ENCODE results near the gene WIPF2. TPM values are rescaled to one million over a fixed set of nuclear protein-coding genes. Genes with fewer than 3 reads are reported as not detected.

WIPF2 gene
- total and polyA plus RNA-seq, 2 experiments from 2014 or later = 10.3 to 23.8 TPM

DNA sequence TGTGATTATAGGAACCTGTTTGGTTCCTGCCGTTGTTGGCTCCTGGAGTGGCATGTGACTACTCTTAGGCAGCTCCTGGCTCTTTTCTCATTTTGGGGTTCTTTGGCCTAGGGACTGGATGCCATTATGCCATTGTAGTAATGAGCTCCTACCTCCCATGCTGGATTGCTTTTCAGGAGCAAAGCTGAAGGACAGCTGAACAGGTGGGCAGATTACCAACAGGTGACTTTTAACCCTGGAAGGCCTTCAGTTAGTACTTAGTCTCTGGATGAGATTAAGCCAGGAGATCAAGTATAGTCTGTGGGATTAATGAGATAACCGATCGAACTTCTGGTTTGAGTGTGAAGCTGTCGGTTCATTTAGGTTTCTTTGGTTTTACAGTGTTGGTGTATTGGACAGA, 25.2 kb downstream of the WIPF2 start:
- H3K79me2 ChIP-seq = peaks cover 98% of the 10 kb centered on the region
- no peaks in the 10 kb centered on the region for H3K9me3 ChIP-seq (ENCODE audit: low read depth)
- DNase-seq (ENCODE audit: low spot score) = no peak
- H2AFZ ChIP-seq = no peak overlapping the region
- 79% methylated on average over 4 of the region's 4 CpGs for WGBS (ENCODE audit: low lambda C conversion rate, missing lambda C conversion rate)
- no peaks in the 10 kb centered on the region for H3K4me1 ChIP-seq (ENCODE audit: insufficient read depth)
- peaks cover 53% of the 10 kb centered on the region for H4K20me1 ChIP-seq (ENCODE audit: insufficient read depth, poor library complexity, severe bottlenecking)
- no peak overlapping the region for H3K27ac ChIP-seq
- H3K4me3 ChIP-seq = no peak overlapping the region
- no peaks in the 10 kb centered on the region for H3K36me3 ChIP-seq (replicated peaks; ENCODE audit: insufficient read depth, low read depth)
- TF ChIP-seq EZH2 (IDR thresholded peaks at IDR 0.05; ENCODE audit: borderline replicate concordance) (no peak), EZH2phosphoT487 (IDR thresholded peaks at IDR 0.05; ENCODE audit: low read depth, severe bottlenecking, unreplicated experiment) (no peak)
- TF ChIP-seq, protein P1, sequence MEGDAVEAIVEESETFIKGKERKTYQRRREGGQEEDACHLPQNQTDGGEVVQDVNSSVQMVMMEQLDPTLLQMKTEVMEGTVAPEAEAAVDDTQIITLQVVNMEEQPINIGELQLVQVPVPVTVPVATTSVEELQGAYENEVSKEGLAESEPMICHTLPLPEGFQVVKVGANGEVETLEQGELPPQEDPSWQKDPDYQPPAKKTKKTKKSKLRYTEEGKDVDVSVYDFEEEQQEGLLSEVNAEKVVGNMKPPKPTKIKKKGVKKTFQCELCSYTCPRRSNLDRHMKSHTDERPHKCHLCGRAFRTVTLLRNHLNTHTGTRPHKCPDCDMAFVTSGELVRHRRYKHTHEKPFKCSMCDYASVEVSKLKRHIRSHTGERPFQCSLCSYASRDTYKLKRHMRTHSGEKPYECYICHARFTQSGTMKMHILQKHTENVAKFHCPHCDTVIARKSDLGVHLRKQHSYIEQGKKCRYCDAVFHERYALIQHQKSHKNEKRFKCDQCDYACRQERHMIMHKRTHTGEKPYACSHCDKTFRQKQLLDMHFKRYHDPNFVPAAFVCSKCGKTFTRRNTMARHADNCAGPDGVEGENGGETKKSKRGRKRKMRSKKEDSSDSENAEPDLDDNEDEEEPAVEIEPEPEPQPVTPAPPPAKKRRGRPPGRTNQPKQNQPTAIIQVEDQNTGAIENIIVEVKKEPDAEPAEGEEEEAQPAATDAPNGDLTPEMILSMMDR (IDR thresholded peaks at IDR 0.05; ENCODE audit: poor library complexity) = no peak
- no peak overlapping the region for H3K4me2 ChIP-seq
- no peaks in the 10 kb centered on the region for H3K27me3 ChIP-seq
- H3K9me2 ChIP-seq (replicated peaks; ENCODE audit: insufficient read depth) = no peaks in the 10 kb centered on the region

DNA sequence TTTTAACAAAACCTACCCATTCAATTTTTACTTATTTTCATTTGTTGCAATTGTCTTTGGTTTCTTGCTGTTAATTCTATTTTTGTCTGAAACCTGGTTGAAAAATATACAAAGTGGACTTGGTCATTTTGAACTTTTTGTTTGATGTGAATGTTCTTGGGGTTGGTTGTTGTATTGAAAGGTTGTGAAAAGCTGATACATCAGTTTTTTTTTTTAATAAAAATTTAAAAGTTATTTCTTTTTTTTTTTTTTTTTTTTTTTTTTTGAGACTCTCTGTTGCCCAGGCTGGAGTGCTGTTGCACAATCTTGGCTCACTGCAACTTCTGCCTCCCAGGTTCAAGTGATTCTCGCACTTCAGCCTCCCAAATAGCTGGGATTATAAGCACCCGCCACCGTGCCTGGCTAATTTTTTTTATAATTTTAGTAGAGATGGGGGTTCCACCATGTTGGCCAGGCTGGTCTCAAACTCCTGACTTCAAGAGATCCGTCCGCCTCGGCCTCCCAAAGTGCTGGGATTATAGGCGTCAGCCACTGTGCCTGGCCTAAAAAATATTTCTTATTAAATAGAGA, 28.9 kb downstream of the WIPF2 start:
- 81% methylated on average over 7 of the region's 7 CpGs for WGBS (ENCODE audit: low lambda C conversion rate, missing lambda C conversion rate)
- Histone ChIP-seq H3K9me3 (ENCODE audit: low read depth) (no peaks in the 10 kb centered on the region), H3K4me2 (no peak overlapping the region), H3K36me3 (replicated peaks; ENCODE audit: insufficient read depth, low read depth) (no peaks in the 10 kb centered on the region), H3K27ac (no peak overlapping the region), H3K9me2 (replicated peaks; ENCODE audit: insufficient read depth) (no peaks in the 10 kb centered on the region), H4K20me1 (ENCODE audit: insufficient read depth, poor library complexity, severe bottlenecking) (peaks cover 32% of the 10 kb centered on the region), H3K4me1 (ENCODE audit: insufficient read depth) (peaks cover 4% of the 10 kb centered on the region), H3K79me2 (peaks cover 87% of the 10 kb centered on the region), H3K27me3 (no peaks in the 10 kb centered on the region), H3K4me3 (no peak overlapping the region), H2AFZ (no peak overlapping the region)
- TF ChIP-seq EZH2 (IDR thresholded peaks at IDR 0.05; ENCODE audit: borderline replicate concordance) = no peak
- no peak for TF ChIP-seq EZH2phosphoT487 (IDR thresholded peaks at IDR 0.05; ENCODE audit: low read depth, severe bottlenecking, unreplicated experiment)
- TF ChIP-seq, protein P1 (IDR thresholded peaks at IDR 0.05; ENCODE audit: poor library complexity) = no peak
- DNase-seq (ENCODE audit: low spot score) = no peak

- Histone ChIP-seq H2AFZ (no peak overlapping the region), H3K79me2 (peaks cover 87% of the 10 kb centered on the region), H3K4me1 (ENCODE audit: insufficient read depth) (peaks cover 4% of the 10 kb centered on the region), H4K20me1 (ENCODE audit: insufficient read depth, poor library complexity, severe bottlenecking) (peaks cover 34% of the 10 kb centered on the region), H3K4me3 (no peak overlapping the region), H3K36me3 (replicated peaks; ENCODE audit: insufficient read depth, low read depth) (no peaks in the 10 kb centered on the region), H3K9me3 (ENCODE audit: low read depth) (no peaks in the 10 kb centered on the region), H3K4me2 (no peak overlapping the region), H3K27ac (no peak overlapping the region), H3K9me2 (replicated peaks; ENCODE audit: insufficient read depth) (no peaks in the 10 kb centered on the region), H3K27me3 (no peaks in the 10 kb centered on the region)
- DNase-seq (ENCODE audit: low spot score) = no peak
- no peak for TF ChIP-seq EZH2phosphoT487 (IDR thresholded peaks at IDR 0.05; ENCODE audit: low read depth, severe bottlenecking, unreplicated experiment)
- TF ChIP-seq, protein P1 (IDR thresholded peaks at IDR 0.05; ENCODE audit: poor library complexity) = no peak
- WGBS (ENCODE audit: low lambda C conversion rate, missing lambda C conversion rate) = 85% methylated on average over 1 of the region's 1 CpG
These were observed 29.4 kb downstream of the WIPF2 start for GRCh38 chr17:40248507-40248906.

- Histone ChIP-seq H3K27ac (peak overlapping the region; percentile 65), H3K79me2 (peaks cover 85% of the 10 kb centered on the region), H3K4me3 (no peak overlapping the region), H3K9me3 (ENCODE audit: low read depth) (no peaks in the 10 kb centered on the region), H3K4me1 (ENCODE audit: insufficient read depth) (peaks cover 4% of the 10 kb centered on the region), H3K9me2 (replicated peaks; ENCODE audit: insufficient read depth) (no peaks in the 10 kb centered on the region), H3K36me3 (replicated peaks; ENCODE audit: insufficient read depth, low read depth) (peaks cover 2% of the 10 kb centered on the region), H4K20me1 (ENCODE audit: insufficient read depth, poor library complexity, severe bottlenecking) (peaks cover 28% of the 10 kb centered on the region), H3K4me2 (no peak overlapping the region), H3K27me3 (no peaks in the 10 kb centered on the region), H2AFZ (no peak overlapping the region)
- DNase-seq (ENCODE audit: low spot score) = peak; percentile 78
- TF ChIP-seq EZH2 (IDR thresholded peaks at IDR 0.05; ENCODE audit: borderline replicate concordance) = no peak
- TF ChIP-seq EZH2phosphoT487 (IDR thresholded peaks at IDR 0.05; ENCODE audit: low read depth, severe bottlenecking, unreplicated experiment) = no peak
- TF ChIP-seq, protein P1 (IDR thresholded peaks at IDR 0.05; ENCODE audit: poor library complexity) = no peak
These were observed 32.5 kb downstream of the WIPF2 start for GRCh38 chr17:40251576-40251975.

Data from hepatocyte (in vitro differentiated cells).